ENCODE data around the gene LGALSL. TPM values are rescaled to one million over a fixed set of nuclear protein-coding genes. Genes with fewer than 3 reads are reported as not detected.

Gene LGALSL
- total RNA-seq, 4 donors from 2014 or later: 16.4 to 56.0 (median 33.5) TPM

DNA sequence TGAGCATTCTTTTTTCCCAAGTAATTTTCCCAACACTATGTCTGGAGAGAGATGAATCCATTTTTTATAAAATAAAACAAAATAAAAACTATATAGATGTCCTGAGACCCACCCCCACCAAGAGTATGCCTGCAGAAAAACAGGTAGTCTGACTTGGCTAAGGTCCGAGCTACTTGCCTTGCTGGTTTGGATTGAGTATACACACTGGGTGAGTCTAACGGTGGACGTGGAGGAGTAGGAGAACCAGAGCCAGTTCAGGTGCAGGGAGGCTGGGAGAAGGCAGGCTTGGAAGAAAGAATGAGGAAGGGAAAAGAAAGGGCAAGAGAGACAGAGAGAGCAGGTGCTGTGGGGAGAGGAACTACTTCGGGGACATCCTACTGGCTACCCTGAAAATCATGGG, 48.9 kb downstream of the LGALSL start:
- intact Hi-C loops (cut with DNase I): no loop called here
- H3K9me3 ChIP-seq: no peaks in the 10 kb centered on the region
- H3K27ac ChIP-seq: no peak overlapping the region
- 72 to 90% methylated on average over 4 of the region's 4 CpGs for WGBS, 2 donors
- H3K36me3 ChIP-seq: no peaks in the 10 kb centered on the region
- no peak overlapping the region for H3K4me3 ChIP-seq
- H3K27me3 ChIP-seq: peaks cover 0 to 5% (median 0%) of the 10 kb centered on the region in 4 donors
- TF ChIP-seq POLR2A (IDR thresholded peaks at IDR 0.05): no peak
- TF ChIP-seq, protein P1, sequence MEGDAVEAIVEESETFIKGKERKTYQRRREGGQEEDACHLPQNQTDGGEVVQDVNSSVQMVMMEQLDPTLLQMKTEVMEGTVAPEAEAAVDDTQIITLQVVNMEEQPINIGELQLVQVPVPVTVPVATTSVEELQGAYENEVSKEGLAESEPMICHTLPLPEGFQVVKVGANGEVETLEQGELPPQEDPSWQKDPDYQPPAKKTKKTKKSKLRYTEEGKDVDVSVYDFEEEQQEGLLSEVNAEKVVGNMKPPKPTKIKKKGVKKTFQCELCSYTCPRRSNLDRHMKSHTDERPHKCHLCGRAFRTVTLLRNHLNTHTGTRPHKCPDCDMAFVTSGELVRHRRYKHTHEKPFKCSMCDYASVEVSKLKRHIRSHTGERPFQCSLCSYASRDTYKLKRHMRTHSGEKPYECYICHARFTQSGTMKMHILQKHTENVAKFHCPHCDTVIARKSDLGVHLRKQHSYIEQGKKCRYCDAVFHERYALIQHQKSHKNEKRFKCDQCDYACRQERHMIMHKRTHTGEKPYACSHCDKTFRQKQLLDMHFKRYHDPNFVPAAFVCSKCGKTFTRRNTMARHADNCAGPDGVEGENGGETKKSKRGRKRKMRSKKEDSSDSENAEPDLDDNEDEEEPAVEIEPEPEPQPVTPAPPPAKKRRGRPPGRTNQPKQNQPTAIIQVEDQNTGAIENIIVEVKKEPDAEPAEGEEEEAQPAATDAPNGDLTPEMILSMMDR (IDR thresholded peaks at IDR 0.05): no peak
- H3K4me1 ChIP-seq: peaks cover 0 to 8% (median 0%) of the 10 kb centered on the region in 3 donors
- no peak for DNase-seq

GRCh38 chr2:64504774-64505720, 51.1 kb downstream of the LGALSL start:
- intact Hi-C loops (cut with DNase I): no loop called here
- Histone ChIP-seq H3K4me1 (peaks cover 0 to 8% (median 0%) of the 10 kb centered on the region in 3 donors), H3K27ac (no peak overlapping the region), H3K27me3 (peaks cover 0 to 2% (median 0%) of the 10 kb centered on the region in 4 donors), H3K4me3 (no peak overlapping the region), H3K36me3 (no peaks in the 10 kb centered on the region), H3K9me3 (no peaks in the 10 kb centered on the region)
- TF ChIP-seq POLR2A (IDR thresholded peaks at IDR 0.05): no peak
- TF ChIP-seq, protein P1 (IDR thresholded peaks at IDR 0.05): no peak
- WGBS, 2 donors: 68 to 72% methylated on average over 14 to 16 of the region's 16 CpGs
- DNase-seq: no peak

DNA sequence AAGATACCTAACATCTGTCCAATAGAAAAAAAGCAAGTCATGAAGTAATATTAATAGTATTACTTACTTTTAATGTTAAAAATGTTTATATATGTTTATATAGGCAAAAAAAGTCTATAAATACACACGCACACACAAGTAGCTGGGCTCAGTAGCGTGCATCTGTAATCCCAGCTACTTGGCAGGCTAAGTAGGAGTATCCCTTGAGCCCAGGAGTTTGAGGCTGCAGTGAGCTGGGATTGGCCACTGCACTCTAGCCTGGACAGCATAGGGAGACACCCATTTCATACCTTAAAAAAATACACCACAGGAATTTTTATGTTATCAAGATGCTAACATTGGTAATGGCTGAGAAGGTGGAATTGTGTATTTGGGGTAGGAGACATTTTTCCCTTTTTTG, 52.7 kb downstream of the LGALSL start:
- 79 to 89% methylated on average over 2 of the region's 2 CpGs for WGBS, 2 donors
- intact Hi-C loops (cut with DNase I): no loop called here
- no peak for TF ChIP-seq POLR2A (IDR thresholded peaks at IDR 0.05)
- TF ChIP-seq, protein P1 (IDR thresholded peaks at IDR 0.05): no peak
- Histone ChIP-seq H3K27me3 (peaks cover 0 to 2% (median 0%) of the 10 kb centered on the region in 4 donors), H3K4me1 (peaks cover 0 to 8% (median 0%) of the 10 kb centered on the region in 3 donors), H3K36me3 (no peaks in the 10 kb centered on the region), H3K4me3 (no peak overlapping the region), H3K9me3 (no peaks in the 10 kb centered on the region), H3K27ac (no peak overlapping the region)
- DNase-seq: no peak

Other genes starting within 250 kb of the LGALSL start
- gene AFTPH, start 70.2 kb downstream of the LGALSL start, total RNA-seq: 10 to 100 TPM; 30.3 to 52.8 (median 43.8) TPM
- 10 to 100 TPM; 19.5 to 54.0 (median 20.8) TPM for gene SERTAD2, start 199.8 kb downstream of the LGALSL start, total RNA-seq

Data from esophagus squamous epithelium (tissue), 5 donors.